Measurements from ENCODE around the gene RUSF1.

RUSF1 gene

GRCh38 chr16:31467151-31467773 lies 40.9 kb downstream of the RUSF1 start:
- DNase-seq, result peak; percentile 29

GRCh38 chr16:31466381-31466841 lies 41.8 kb downstream of the RUSF1 start:
- DNase-seq, result no peak

- DNase-seq, result no peak
Measured at GRCh38 chr16:31465788-31466370, 42.3 kb downstream of the RUSF1 start.

- DNase-seq, result no peak
Measured at GRCh38 chr16:31464781-31465260, 43.4 kb downstream of the RUSF1 start.

GRCh38 chr16:31464348-31464769 lies 43.8 kb downstream of the RUSF1 start:
- DNase-seq, result no peak

- no peak for DNase-seq
Measured at GRCh38 chr16:31461921-31462804, 46.0 kb downstream of the RUSF1 start.

- no peak for DNase-seq
Measured at GRCh38 chr16:31461201-31461920, 46.8 kb downstream of the RUSF1 start.

- peak; percentile 63 for DNase-seq
Measured at GRCh38 chr16:31460582-31461002, 47.6 kb downstream of the RUSF1 start.

GRCh38 chr16:31459687-31460581 lies 48.3 kb downstream of the RUSF1 start:
- peak; percentile 100 for DNase-seq

GRCh38 chr16:31458844-31459686 lies 49.1 kb downstream of the RUSF1 start, which contains the start of gene ARMC5:
Gene ARMC5, plus strand, starts transcription at chr16:31459501. Its CDS starts 24 bp downstream, at chr16:31459525.
- DNase-seq, result peak; percentile 97

GRCh38 chr16:31458073-31458843 lies 49.9 kb downstream of the RUSF1 start:
- DNase-seq, result peak; percentile 63

- DNase-seq, result no peak
Measured at GRCh38 chr16:31456988-31457360, 51.2 kb downstream of the RUSF1 start.

GRCh38 chr16:31455601-31456314 lies 52.4 kb downstream of the RUSF1 start:
- DNase-seq, result peak; percentile 31

- no peak for DNase-seq
Measured at GRCh38 chr16:31453255-31454204, 54.7 kb downstream of the RUSF1 start.

- no peak for DNase-seq
Measured at GRCh38 chr16:31452631-31453106, 55.5 kb downstream of the RUSF1 start.

- no peak for DNase-seq
Measured at GRCh38 chr16:31451681-31452351, 56.4 kb downstream of the RUSF1 start.

GRCh38 chr16:31451201-31451600 lies 57.0 kb downstream of the RUSF1 start:
- no peak for DNase-seq

Data from CD4-positive, alpha-beta T cell treated with Interleukin-12 subunit alpha and Interleukin-12 subunit beta, for 1 hour (primary cell).